Endothelial cell of umbilical vein (primary cell): ENCODE measurements around the gene LMO7. TPM values are rescaled to one million over a fixed set of nuclear protein-coding genes. Genes with fewer than 3 reads are reported as not detected.

ENCODE experiments used
- BruUV-seq: library from RNA; stranded (reverse); fragments of 400-500 nt; replicated peaks from 2 replicates; lab custom pipeline; 2021; lab: Mats Ljungman, UMichigan
- CTCF ChIA-PET: fragments of 300-600, 350-600 bp; sonication (Branson Sonifier 250); formaldehyde crosslinking; loops from one replicate; lab custom pipeline; 2021; ENCODE audit warnings: antibody characterized with exemption, inconsistent platforms; lab: Charles Lee
- POLR2A ChIA-PET: fragments of 300-600, 350-600 bp; sonication (Branson Sonifier 250); formaldehyde crosslinking; loops from one replicate; lab custom pipeline; 2021; ENCODE audit warnings: antibody characterized with exemption, inconsistent platforms; lab: Charles Lee
- DNase-seq: peaks from one replicate; pipeline ENCODE4 v3.0.0-alpha.2; 2011; ENCODE audit warnings: low read depth, low spot score
- FAIRE-seq: peaks from 2 replicates; lab custom pipeline; 2011; peaks lifted over from hg19 to GRCh38; lab: Jason Lieb, UNC
- H2AFZ ChIP-seq: 2 replicates; pipeline ENCODE4 v1.6.0; 2012; ENCODE audit warnings: low read depth, low read length, control low read depth, inconsistent platforms
- H3K27ac ChIP-seq: 2 replicates; pipeline ENCODE4 v1.5.1; 2011; ENCODE audit warnings: low read depth, mild to moderate bottlenecking, control low read depth, low read length, moderate library complexity; ENCODE audit not compliant: insufficient read depth
- H3K27me3 ChIP-seq, 2 experiments: 2 replicates each; pipeline versions ENCODE4 v1.6.0 to v1.6.1; 2011; ENCODE audit warnings: low read length in 2 of 2, mixed read lengths in 1 of 2; ENCODE audit not compliant: control insufficient read depth in 2 of 2, insufficient read depth in 2 of 2
- H3K36me3 ChIP-seq, 2 experiments: 2 replicates in 1 of 2; 3 replicates in 1 of 2; pipeline ENCODE4 v1.5.1; 2011; ENCODE audit warnings: low read length in 2 of 2, mild to moderate bottlenecking in 1 of 2, moderate library complexity in 1 of 2; ENCODE audit not compliant: control insufficient read depth in 2 of 2, insufficient read depth in 2 of 2; ENCODE audit errors: extremely low read depth in 1 of 2
- H3K4me1 ChIP-seq: 3 replicates; pipeline ENCODE4 v1.5.1; 2011; ENCODE audit warnings: mild to moderate bottlenecking, low read length; ENCODE audit not compliant: control insufficient read depth, insufficient read depth; ENCODE audit errors: extremely low read depth
- H3K4me2 ChIP-seq: 2 replicates; pipeline ENCODE4 v1.6.1; 2011; ENCODE audit warnings: low read length, control low read depth, mixed read lengths; ENCODE audit not compliant: insufficient read depth
- H3K4me3 ChIP-seq, 3 experiments: fragments of 200-600 bp in 1 of 3; sonication (generic), shearing (Covaris generic) in 1 of 3; replicated peaks in 1 of 3; 2 replicates each; pipeline ENCODE4 v1.5.1; 2011 to 2016; ENCODE audit warnings: control low read depth in 3 of 3, low read length in 3 of 3, mild to moderate bottlenecking in 2 of 3, inconsistent platforms in 1 of 3, low read depth in 1 of 3, moderate library complexity in 1 of 3; ENCODE audit not compliant: insufficient read depth in 1 of 3
- H3K79me2 ChIP-seq: 2 replicates; pipeline ENCODE4 v1.6.0; 2012; ENCODE audit warnings: low read length, inconsistent platforms; ENCODE audit not compliant: control insufficient read depth, insufficient read depth
- H3K9ac ChIP-seq: replicated peaks from 2 replicates; pipeline ENCODE3; 2011; ENCODE audit warnings: low read length, control low read depth; ENCODE audit not compliant: insufficient read depth; ENCODE audit errors: extremely low read depth
- H3K9me1 ChIP-seq: replicated peaks from 3 replicates; pipeline ENCODE4 v1.6.0; 2011; ENCODE audit warnings: mild to moderate bottlenecking, low read length; ENCODE audit not compliant: control insufficient read depth, insufficient read depth; ENCODE audit errors: extremely low read depth
- H3K9me3 ChIP-seq: replicated peaks from 2 replicates; pipeline ENCODE4 v1.5.1; 2012; ENCODE audit warnings: low read length, inconsistent platforms; ENCODE audit not compliant: control insufficient read depth, insufficient read depth
- H4K20me1 ChIP-seq: replicated peaks from 2 replicates; pipeline ENCODE3; 2011; ENCODE audit warnings: mild to moderate bottlenecking, low read length; ENCODE audit not compliant: control insufficient read depth, insufficient read depth; ENCODE audit errors: extremely low read depth
- EZH2 ChIP-seq: IDR thresholded peaks from 2 replicates; pipeline ENCODE4 v1.6.1; 2012; ENCODE audit warnings: borderline replicate concordance, low read depth, mild to moderate bottlenecking, moderate library complexity, low read length, inconsistent platforms; ENCODE audit not compliant: severe bottlenecking
- FOS ChIP-seq: IDR thresholded peaks from 2 replicates; pipeline ENCODE4 v1.6.1; 2011; ENCODE audit warnings: mild to moderate bottlenecking, low read length, moderate library complexity, borderline replicate concordance; ENCODE audit not compliant: insufficient read depth
- GATA2 ChIP-seq: IDR thresholded peaks from 2 replicates; pipeline ENCODE4 v1.7.0; 2011; ENCODE audit warnings: low read depth, mild to moderate bottlenecking, moderate library complexity, mixed read lengths, low read length; ENCODE audit not compliant: insufficient read length, insufficient read depth
- JUN ChIP-seq: IDR thresholded peaks from 2 replicates; pipeline ENCODE4 v1.6.1; 2011; ENCODE audit warnings: borderline replicate concordance, low read depth; ENCODE audit not compliant: insufficient read length, insufficient read depth
- MYC ChIP-seq: IDR thresholded peaks from one replicate; pipeline ENCODE4 v1.6.1; 2011; ENCODE audit warnings: mild to moderate bottlenecking, low read depth, low read length
- POLR2A ChIP-seq: IDR thresholded peaks from 2 replicates; pipeline ENCODE4 v1.6.1; 2012; ENCODE audit warnings: low read depth, mild to moderate bottlenecking, control low read depth, low read length
- POLR2AphosphoS5 ChIP-seq: IDR thresholded peaks from 2 replicates; pipeline ENCODE4 v1.6.1; 2012; ENCODE audit warnings: low read depth, mild to moderate bottlenecking, control low read depth, low read length, moderate library complexity; ENCODE audit not compliant: insufficient read depth
- dilution Hi-C: fragments of 300-500 bp; cut with MboI; formaldehyde crosslinking; loops from one replicate; pipeline ENCODE4 v1.15.0; 2019; ENCODE audit warnings: low sequenced_read_pairs; ENCODE audit not compliant: extremely low pct_ligation_motif_present
- intact Hi-C: fragments of 100-400 bp; cut with micrococcal nuclease; formaldehyde crosslinking; loops from one replicate; pipeline ENCODE4 v1.10.0; 2022
- polyA plus RNA-seq, 4 experiments: library from polyadenylated mRNA; depleted of rRNA in 3 of 4; stranded (reverse) in 3 of 4; unstranded in 1 of 4; fragments of >200 nt; gene quantifications; 2 replicates each; pipeline versions ENCODE4 v1.2.1 to v1.2.3, GENCODE V29; 2011 to 2012; ENCODE audit warnings: missing spikeins in 1 of 4
- total RNA-seq: library from RNA; stranded (reverse); gene quantifications from 2 replicates; pipeline ENCODE4 v1.2.3, GENCODE V29; 2021
- TF ChIP-seq, protein P1 (sequence below), 2 donors: IDR thresholded peaks; 1 replicate in 1 of 2; 2 replicates in 1 of 2; pipeline ENCODE4 v1.5.1; 2011; ENCODE audit warnings: low read length in 2 of 2, mild to moderate bottlenecking in 2 of 2, moderate library complexity in 2 of 2, control low read depth in 1 of 2, inconsistent platforms in 1 of 2, low read depth in 1 of 2; ENCODE audit not compliant: insufficient read depth in 1 of 2; ENCODE audit errors: extremely low read depth in 1 of 2
- TF ChIP-seq, protein P2 (sequence below): IDR thresholded peaks from 2 replicates; pipeline ENCODE4 v1.6.1; 2011; ENCODE audit not compliant: insufficient read depth, insufficient read length

LMO7 gene
- total and polyA plus RNA-seq, 2 donors (not counting 3 experiments of a cell fraction or from before 2014, with no cell fraction given) = 10.5 to 21.1 TPM

DNA sequence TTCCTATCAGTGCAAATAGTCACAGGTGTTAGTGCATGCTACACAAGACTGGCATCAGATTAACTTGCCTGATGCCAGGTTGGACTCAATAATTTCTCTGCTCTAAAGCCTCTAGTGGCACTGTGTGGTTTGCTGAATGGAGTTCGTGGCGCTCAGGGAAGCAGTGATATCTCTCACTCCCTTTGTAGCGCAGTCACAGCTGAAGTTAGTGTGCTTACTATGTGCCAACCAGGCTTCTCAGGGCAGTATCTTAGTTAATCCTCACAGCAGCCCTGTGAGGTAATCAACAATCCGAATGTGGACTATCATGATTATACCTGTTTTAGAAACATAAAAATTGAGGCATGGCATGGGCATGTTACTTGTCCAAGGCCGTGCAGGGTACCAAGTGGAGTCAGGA lies 190.3 kb downstream of the LMO7 start:
- FAIRE-seq = no peak
- dilution Hi-C loops = no loop called here

DNA sequence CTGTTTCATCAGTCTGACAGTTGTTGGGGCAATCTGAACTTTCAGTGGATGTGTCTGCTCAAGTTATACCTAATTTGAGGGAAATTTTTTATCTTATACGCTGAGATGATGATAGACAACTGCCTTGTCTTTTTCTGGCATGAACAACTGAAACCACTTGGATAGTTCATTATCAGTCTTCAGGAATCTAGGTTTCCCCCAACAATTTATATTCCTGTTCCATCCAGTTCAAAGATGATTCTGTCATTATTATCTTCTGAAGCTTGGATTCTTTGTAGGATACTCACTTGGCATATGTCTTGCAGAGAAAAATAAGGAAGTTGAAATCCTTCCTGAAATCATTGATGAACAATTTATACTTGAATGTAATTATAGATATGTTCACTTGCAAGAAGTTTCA lies 193.7 kb downstream of the LMO7 start:
- no TSS peak for BruUV-seq
- intact Hi-C loops (no loop called here), dilution Hi-C loops (no loop called here)
- DNase-seq (no peak), FAIRE-seq (no peak)
- ChIA-PET POLR2A (no interaction called here), CTCF (no interaction called here)
- TF ChIP-seq FOS (no peak), JUN (no peak), MYC (no peak), GATA2 (no peak), EZH2 (no peak), POLR2A (no peak), POLR2AphosphoS5 (no peak)
- TF ChIP-seq, protein P1, sequence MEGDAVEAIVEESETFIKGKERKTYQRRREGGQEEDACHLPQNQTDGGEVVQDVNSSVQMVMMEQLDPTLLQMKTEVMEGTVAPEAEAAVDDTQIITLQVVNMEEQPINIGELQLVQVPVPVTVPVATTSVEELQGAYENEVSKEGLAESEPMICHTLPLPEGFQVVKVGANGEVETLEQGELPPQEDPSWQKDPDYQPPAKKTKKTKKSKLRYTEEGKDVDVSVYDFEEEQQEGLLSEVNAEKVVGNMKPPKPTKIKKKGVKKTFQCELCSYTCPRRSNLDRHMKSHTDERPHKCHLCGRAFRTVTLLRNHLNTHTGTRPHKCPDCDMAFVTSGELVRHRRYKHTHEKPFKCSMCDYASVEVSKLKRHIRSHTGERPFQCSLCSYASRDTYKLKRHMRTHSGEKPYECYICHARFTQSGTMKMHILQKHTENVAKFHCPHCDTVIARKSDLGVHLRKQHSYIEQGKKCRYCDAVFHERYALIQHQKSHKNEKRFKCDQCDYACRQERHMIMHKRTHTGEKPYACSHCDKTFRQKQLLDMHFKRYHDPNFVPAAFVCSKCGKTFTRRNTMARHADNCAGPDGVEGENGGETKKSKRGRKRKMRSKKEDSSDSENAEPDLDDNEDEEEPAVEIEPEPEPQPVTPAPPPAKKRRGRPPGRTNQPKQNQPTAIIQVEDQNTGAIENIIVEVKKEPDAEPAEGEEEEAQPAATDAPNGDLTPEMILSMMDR (IDR thresholded peaks at IDR 0.05; ENCODE audit: extremely low read depth in 1 of 2, insufficient read depth in 1 of 2, low read depth in 1 of 2, low read length in 2 of 2) = no peak
- TF ChIP-seq, protein P2, sequence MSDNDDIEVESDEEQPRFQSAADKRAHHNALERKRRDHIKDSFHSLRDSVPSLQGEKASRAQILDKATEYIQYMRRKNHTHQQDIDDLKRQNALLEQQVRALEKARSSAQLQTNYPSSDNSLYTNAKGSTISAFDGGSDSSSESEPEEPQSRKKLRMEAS = no peak
- Histone ChIP-seq H3K27ac (no peak overlapping the region), H2AFZ (no peak overlapping the region), H3K9me3 (no peaks in the 10 kb centered on the region), H3K27me3 (no peaks in the 10 kb centered on the region), H3K4me3 (no peak overlapping the region), H3K9me1 (no peaks in the 10 kb centered on the region), H3K9ac (no peak overlapping the region), H3K79me2 (no peaks in the 10 kb centered on the region), H4K20me1 (no peaks in the 10 kb centered on the region), H3K4me1 (no peaks in the 10 kb centered on the region), H3K4me2 (no peak overlapping the region), H3K36me3 (no peaks in the 10 kb centered on the region)

More for the DNA sequence above, 190.3 kb downstream of the LMO7 start:
- DNase-seq = no peak
- intact Hi-C loops = no loop called here
- Histone ChIP-seq H3K9ac (no peak overlapping the region), H3K4me2 (no peak overlapping the region), H3K36me3 (no peaks in the 10 kb centered on the region), H3K9me1 (no peaks in the 10 kb centered on the region), H3K27ac (no peak overlapping the region), H3K4me1 (no peaks in the 10 kb centered on the region), H4K20me1 (no peaks in the 10 kb centered on the region), H3K4me3 (no peak overlapping the region), H2AFZ (no peak overlapping the region), H3K27me3 (no peaks in the 10 kb centered on the region), H3K9me3 (no peaks in the 10 kb centered on the region), H3K79me2 (no peaks in the 10 kb centered on the region)
- POLR2A ChIA-PET = no interaction called here
- CTCF ChIA-PET = no interaction called here
- no TSS peak for BruUV-seq
- TF ChIP-seq GATA2 = no peak
- TF ChIP-seq POLR2A = no peak
- TF ChIP-seq MYC = no peak
- no peak for TF ChIP-seq EZH2
- TF ChIP-seq FOS = no peak
- no peak for TF ChIP-seq JUN
